HEK293 (cell line): ENCODE measurements around the gene SCD.

Experiments
- CTCF ChIA-PET: fragments of 350-600 bp; formaldehyde crosslinking; extraction: SDS; loops from one replicate; lab custom pipeline; 2021; ENCODE audit warnings: antibody characterized with exemption; lab: Yijun Ruan, JAX
- POLR2A ChIA-PET: fragments of 300-600 bp; formaldehyde crosslinking; extraction: SDS; loops from one replicate; lab custom pipeline; 2020; ENCODE audit warnings: antibody characterized with exemption, inconsistent platforms; lab: Yijun Ruan, JAX
- H3K27ac ChIP-seq: fragments of 200-500 bp; sonication (Bioruptor generic); 2 replicates; pipeline ENCODE4 v1.5.1; 2014; ENCODE audit warnings: low read depth, low read length, control low read depth, inconsistent platforms; ENCODE audit errors: extremely low read depth
- H3K36me3 ChIP-seq, 2 experiments: fragments of 200-500 bp in 1 of 2; sonication (Bioruptor generic) in 1 of 2; 1 replicate in 1 of 2; 2 replicates in 1 of 2; pipeline ENCODE4 v1.5.1; 2014 to 2017; ENCODE audit warnings: inconsistent platforms in 2 of 2, low read length in 2 of 2; ENCODE audit not compliant: control insufficient read depth in 2 of 2, insufficient read depth in 1 of 2
- H3K4me1 ChIP-seq: fragments of 200-500 bp; sonication (Bioruptor generic); 2 replicates; pipeline ENCODE4 v1.5.1; 2014; ENCODE audit warnings: mild to moderate bottlenecking, low read length, inconsistent platforms; ENCODE audit not compliant: control insufficient read depth, insufficient read depth
- H3K4me3 ChIP-seq: 2 replicates; pipeline ENCODE4 v1.5.1; 2011; ENCODE audit warnings: low read depth, mild to moderate bottlenecking, control low read depth, low read length, moderate library complexity
- H3K9me3 ChIP-seq: fragments of 200-500 bp; sonication (Bioruptor generic); 2 replicates; pipeline ENCODE4 v1.5.1; 2014; ENCODE audit warnings: low read depth, low read length, inconsistent platforms; ENCODE audit not compliant: control insufficient read depth, insufficient read depth
- GLIS1 ChIP-seq: fragments of 450-650 bp; formaldehyde crosslinking; IDR thresholded peaks from 2 replicates; pipeline ENCODE4 v1.5.1; 2016; ENCODE audit warnings: missing biosample characterization, missing genetic modification characterization
- IKZF3 ChIP-seq: fragments of 450-650 bp; IDR thresholded peaks from 2 replicates; pipeline ENCODE4 v1.5.0; 2018; ENCODE audit warnings: missing biosample characterization, mild to moderate bottlenecking, missing genetic modification characterization, moderate library complexity
- KLF1 ChIP-seq: fragments of 450-650 bp; formaldehyde crosslinking; IDR thresholded peaks from 2 replicates; pipeline ENCODE4 v1.5.1; 2016; ENCODE audit warnings: missing biosample characterization, missing genetic modification characterization
- KLF10 ChIP-seq: fragments of 450-650 bp; IDR thresholded peaks from 2 replicates; pipeline ENCODE4 v1.5.1; 2018; ENCODE audit warnings: missing biosample characterization, mild to moderate bottlenecking, missing genetic modification characterization
- KLF8 ChIP-seq: fragments of 450-650 bp; formaldehyde crosslinking; IDR thresholded peaks from 2 replicates; pipeline ENCODE4 v1.5.1; 2016; ENCODE audit warnings: missing biosample characterization, missing genetic modification characterization
- MEIS1 ChIP-seq: sonication (generic); formaldehyde crosslinking; IDR thresholded peaks from 2 replicates; pipeline ENCODE4 v1.8.1; 2022; ENCODE audit warnings: missing genetic modification reagents, mild to moderate bottlenecking, borderline replicate concordance
- SCRT2 ChIP-seq: fragments of 450-650 bp; formaldehyde crosslinking; IDR thresholded peaks from 2 replicates; pipeline ENCODE4 v1.5.1; 2016; ENCODE audit warnings: missing biosample characterization, missing genetic modification characterization
- SP2 ChIP-seq: fragments of 450-650 bp; formaldehyde crosslinking; IDR thresholded peaks from 2 replicates; pipeline ENCODE4 v1.5.1; 2016; ENCODE audit warnings: missing biosample characterization, missing genetic modification characterization
- ZBTB26 ChIP-seq: fragments of 450-650 bp; formaldehyde crosslinking; optimal IDR thresholded peaks from 2 replicates; pipeline ENCODE3; 2016; ENCODE audit warnings: missing biosample characterization, mild to moderate bottlenecking, missing genetic modification characterization
- ZBTB48 ChIP-seq: fragments of 450-650 bp; formaldehyde crosslinking; IDR thresholded peaks from 2 replicates; pipeline ENCODE4 v1.5.1; 2016; ENCODE audit warnings: missing biosample characterization, missing genetic modification characterization
- ZBTB8A ChIP-seq: fragments of 450-650 bp; formaldehyde crosslinking; IDR thresholded peaks from 2 replicates; pipeline ENCODE4 v1.5.1; 2016; ENCODE audit warnings: missing biosample characterization, missing genetic modification characterization
- ZFHX2 ChIP-seq: fragments of 450-650 bp; formaldehyde crosslinking; conservative IDR thresholded peaks from 2 replicates; pipeline ENCODE4 v1.5.1; 2016; ENCODE audit warnings: missing biosample characterization, missing genetic modification characterization
- ZFP37 ChIP-seq: fragments of 450-650 bp; formaldehyde crosslinking; IDR thresholded peaks from 2 replicates; pipeline ENCODE4 v1.5.1; 2016; ENCODE audit warnings: missing biosample characterization, missing genetic modification characterization
- ZFP69B ChIP-seq: fragments of 450-650 bp; formaldehyde crosslinking; IDR thresholded peaks from 2 replicates; pipeline ENCODE4 v1.5.1; 2016; ENCODE audit warnings: missing biosample characterization, missing genetic modification characterization
- ZIC2 ChIP-seq: fragments of 450-650 bp; formaldehyde crosslinking; IDR thresholded peaks from 2 replicates; pipeline ENCODE4 v1.5.1; 2016; ENCODE audit warnings: missing biosample characterization, missing genetic modification characterization
- ZNF121 ChIP-seq: fragments of 450-650 bp; formaldehyde crosslinking; IDR thresholded peaks from 2 replicates; pipeline ENCODE4 v1.5.1; 2016; ENCODE audit warnings: missing biosample characterization, missing genetic modification characterization
- ZNF184 ChIP-seq: fragments of 450-650 bp; IDR thresholded peaks from 2 replicates; pipeline ENCODE4 v1.5.1; 2018; ENCODE audit warnings: missing biosample characterization, mild to moderate bottlenecking, missing genetic modification characterization
- ZNF2 ChIP-seq: fragments of 450-650 bp; formaldehyde crosslinking; IDR thresholded peaks from 2 replicates; pipeline ENCODE4 v1.5.1; 2016; ENCODE audit warnings: missing biosample characterization, missing genetic modification characterization
- ZNF211 ChIP-seq: fragments of 450-650 bp; formaldehyde crosslinking; IDR thresholded peaks from 2 replicates; pipeline ENCODE4 v1.5.1; 2016; ENCODE audit warnings: low read depth, missing biosample characterization, missing genetic modification characterization
- ZNF280D ChIP-seq: fragments of 450-650 bp; formaldehyde crosslinking; IDR thresholded peaks from 2 replicates; pipeline ENCODE4 v1.5.1; 2016; ENCODE audit warnings: missing biosample characterization, missing genetic modification characterization
- ZNF473 ChIP-seq: fragments of 450-650 bp; formaldehyde crosslinking; IDR thresholded peaks from 2 replicates; pipeline ENCODE4 v1.5.1; 2017; ENCODE audit warnings: missing biosample characterization, missing genetic modification characterization
- ZNF555 ChIP-seq: fragments of 450-650 bp; formaldehyde crosslinking; conservative IDR thresholded peaks from 2 replicates; pipeline ENCODE4 v1.5.1; 2017; ENCODE audit warnings: missing biosample characterization, mild to moderate bottlenecking, missing genetic modification characterization, inconsistent platforms
- ZNF561 ChIP-seq: fragments of 450-650 bp; IDR thresholded peaks from 2 replicates; pipeline ENCODE4 v1.5.1; 2018; ENCODE audit warnings: missing biosample characterization, missing genetic modification characterization, borderline replicate concordance
- ZNF621 ChIP-seq: fragments of 450-650 bp; formaldehyde crosslinking; IDR thresholded peaks from 2 replicates; pipeline ENCODE4 v1.5.1; 2017; ENCODE audit warnings: missing biosample characterization, missing genetic modification characterization
- ZNF776 ChIP-seq: fragments of 450-650 bp; formaldehyde crosslinking; IDR thresholded peaks from 2 replicates; pipeline ENCODE4 v1.5.0; 2017; ENCODE audit warnings: missing biosample characterization, missing genetic modification characterization, borderline replicate concordance
- ZNF777 ChIP-seq: fragments of 450-650 bp; formaldehyde crosslinking; IDR thresholded peaks from 2 replicates; pipeline ENCODE4 v1.5.1; 2017; ENCODE audit warnings: missing biosample characterization, missing genetic modification characterization, borderline replicate concordance
- ZSCAN30 ChIP-seq: fragments of 450-650 bp; IDR thresholded peaks from 2 replicates; pipeline ENCODE4 v1.5.1; 2018; ENCODE audit warnings: missing biosample characterization, mild to moderate bottlenecking, missing genetic modification characterization, moderate library complexity
- TF ChIP-seq, protein P1 (sequence below): fragments of 450-650 bp; formaldehyde crosslinking; IDR thresholded peaks from 2 replicates; pipeline ENCODE4 v1.5.1; 2017; ENCODE audit warnings: missing biosample characterization, mild to moderate bottlenecking, missing genetic modification characterization, moderate library complexity
- TF ChIP-seq, protein P2 (sequence below): fragments of 450-650 bp; formaldehyde crosslinking; IDR thresholded peaks from 2 replicates; pipeline ENCODE4 v1.5.1; 2016; ENCODE audit warnings: missing biosample characterization, missing genetic modification characterization

Gene SCD

GRCh38 chr10:100370714-100371481 lies 23.9 kb downstream of the SCD start (continued):
- TF ChIP-seq ZNF473 (tag by site-specific recombination) (no peak), KLF1 (peak; percentile 84), ZNF776 (tag by site-specific recombination) (no peak), IKZF3 (tag by site-specific recombination) (peak; percentile 61; the same call in 1 of the 2 replicates), ZBTB26 (tag by site-specific recombination) (peak; percentile 21), ZNF2 (tag by site-specific recombination) (no peak; the same call in 1 of the 2 replicates), MEIS1 (CRISPR knock-in tag) (no peak), ZNF777 (tag by site-specific recombination) (no peak), ZIC2 (peak; percentile 31), ZNF555 (tag by site-specific recombination) (no peak), ZBTB8A (tag by site-specific recombination) (peak; percentile 70), ZNF561 (tag by site-specific recombination) (no peak; the same call in 1 of the 2 replicates), ZNF621 (tag by site-specific recombination) (no peak), KLF10 (tag by site-specific recombination) (no peak), ZNF184 (tag by site-specific recombination) (no peak), ZNF121 (tag by site-specific recombination) (no peak), ZFP69B (tag by site-specific recombination) (peak; percentile 74; the same call in 1 of the 2 replicates), GLIS1 (0 out of 2 replicates have a peak, but pooled peaks have one; percentile 31), ZSCAN30 (tag by site-specific recombination) (0 out of 2 replicates have a peak, but pooled peaks have one; percentile 58), KLF8 (tag by site-specific recombination) (peak; percentile 65), ZFP37 (tag by site-specific recombination) (no peak), ZFHX2 (tag by site-specific recombination) (peak; percentile 58), ZBTB48 (tag by site-specific recombination) (peak; percentile 98), SP2 (tag by site-specific recombination) (peak; percentile 69)
- TF ChIP-seq, protein P1, sequence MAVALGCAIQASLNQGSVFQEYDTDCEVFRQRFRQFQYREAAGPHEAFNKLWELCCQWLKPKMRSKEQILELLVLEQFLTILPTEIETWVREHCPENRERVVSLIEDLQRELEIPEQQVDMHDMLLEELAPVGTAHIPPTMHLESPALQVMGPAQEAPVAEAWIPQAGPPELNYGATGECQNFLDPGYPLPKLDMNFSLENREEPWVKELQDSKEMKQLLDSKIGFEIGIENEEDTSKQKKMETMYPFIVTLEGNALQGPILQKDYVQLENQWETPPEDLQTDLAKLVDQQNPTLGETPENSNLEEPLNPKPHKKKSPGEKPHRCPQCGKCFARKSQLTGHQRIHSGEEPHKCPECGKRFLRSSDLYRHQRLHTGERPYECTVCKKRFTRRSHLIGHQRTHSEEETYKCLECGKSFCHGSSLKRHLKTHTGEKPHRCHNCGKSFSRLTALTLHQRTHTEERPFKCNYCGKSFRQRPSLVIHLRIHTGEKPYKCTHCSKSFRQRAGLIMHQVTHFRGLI (tag by site-specific recombination) = peak; percentile 92

DNA sequence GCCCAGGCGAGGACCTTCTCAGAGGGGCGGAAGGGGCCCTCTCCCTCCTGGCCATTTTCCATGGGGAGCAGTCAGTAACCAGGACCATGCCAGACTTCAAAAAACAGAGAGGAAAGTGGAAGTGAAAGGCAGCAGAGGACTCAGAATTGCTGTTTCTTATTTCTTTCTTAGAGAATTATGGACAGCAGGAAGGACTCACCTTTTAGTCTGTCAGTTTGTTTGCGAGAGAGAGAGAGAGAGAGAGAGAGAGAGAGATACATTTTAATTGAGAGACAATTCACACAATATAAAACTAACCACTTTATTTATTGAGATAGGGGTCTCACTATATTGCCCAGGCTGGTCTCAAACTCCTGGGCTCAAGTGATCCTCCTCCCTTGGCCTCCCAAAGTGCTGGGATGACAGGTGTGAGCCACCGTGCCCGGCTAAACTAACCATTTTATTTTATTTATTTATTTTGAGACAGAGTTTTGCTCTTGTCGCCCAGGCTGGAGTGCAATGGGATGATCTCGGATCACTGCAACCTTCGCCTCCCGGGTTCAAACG lies 24.5 kb downstream of the SCD start:
- Histone ChIP-seq H3K4me3 (no peak overlapping the region), H3K4me1 (peaks cover 21% of the 10 kb centered on the region), H3K27ac (peak overlapping the region; percentile 73), H3K9me3 (no peaks in the 10 kb centered on the region), H3K36me3 (no peaks in the 10 kb centered on the region)
- POLR2A ChIA-PET = interaction anchor here (0.6 to 2.3 kb wide), 5 partner anchors 10 to 585 kb away, joined by 3 to 29 read pairs (median 6); partner anchors contain the start of gene SCD
- CTCF ChIA-PET = interaction anchor here (1.6 to 2.2 kb wide), 2 partner anchors 22 to 29 kb away, joined by 5 to 15 read pairs; no protein-coding TSS in a partner anchor
- no peak for TF ChIP-seq GLIS1
- TF ChIP-seq SCRT2 (tag by site-specific recombination) = no peak
- no peak for TF ChIP-seq ZNF280D (tag by site-specific recombination)
- no peak for TF ChIP-seq ZBTB48 (tag by site-specific recombination)
- no peak for TF ChIP-seq ZNF211 (tag by site-specific recombination)
- TF ChIP-seq, protein P2, sequence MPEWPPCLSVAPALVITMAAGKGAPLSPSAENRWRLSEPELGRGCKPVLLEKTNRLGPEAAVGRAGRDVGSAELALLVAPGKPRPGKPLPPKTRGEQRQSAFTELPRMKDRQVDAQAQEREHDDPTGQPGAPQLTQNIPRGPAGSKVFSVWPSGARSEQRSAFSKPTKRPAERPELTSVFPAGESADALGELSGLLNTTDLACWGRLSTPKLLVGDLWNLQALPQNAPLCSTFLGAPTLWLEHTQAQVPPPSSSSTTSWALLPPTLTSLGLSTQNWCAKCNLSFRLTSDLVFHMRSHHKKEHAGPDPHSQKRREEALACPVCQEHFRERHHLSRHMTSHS (tag by site-specific recombination) = no peak
